Inflammatory macrophage treated with lipopolysaccharide for 4 hours (primary cell): Measurements from ENCODE around the gene RNF40.
"Not testable (repeated sequence)": the region's sequence is repeated elsewhere in the genome, so short reads cannot be mapped to it uniquely, and the experiment has no call there.

Experiments
- DNase-seq: peaks from one replicate; pipeline ENCODE4 v3.0.0-alpha.2; 2020

Gene RNF40

DNA sequence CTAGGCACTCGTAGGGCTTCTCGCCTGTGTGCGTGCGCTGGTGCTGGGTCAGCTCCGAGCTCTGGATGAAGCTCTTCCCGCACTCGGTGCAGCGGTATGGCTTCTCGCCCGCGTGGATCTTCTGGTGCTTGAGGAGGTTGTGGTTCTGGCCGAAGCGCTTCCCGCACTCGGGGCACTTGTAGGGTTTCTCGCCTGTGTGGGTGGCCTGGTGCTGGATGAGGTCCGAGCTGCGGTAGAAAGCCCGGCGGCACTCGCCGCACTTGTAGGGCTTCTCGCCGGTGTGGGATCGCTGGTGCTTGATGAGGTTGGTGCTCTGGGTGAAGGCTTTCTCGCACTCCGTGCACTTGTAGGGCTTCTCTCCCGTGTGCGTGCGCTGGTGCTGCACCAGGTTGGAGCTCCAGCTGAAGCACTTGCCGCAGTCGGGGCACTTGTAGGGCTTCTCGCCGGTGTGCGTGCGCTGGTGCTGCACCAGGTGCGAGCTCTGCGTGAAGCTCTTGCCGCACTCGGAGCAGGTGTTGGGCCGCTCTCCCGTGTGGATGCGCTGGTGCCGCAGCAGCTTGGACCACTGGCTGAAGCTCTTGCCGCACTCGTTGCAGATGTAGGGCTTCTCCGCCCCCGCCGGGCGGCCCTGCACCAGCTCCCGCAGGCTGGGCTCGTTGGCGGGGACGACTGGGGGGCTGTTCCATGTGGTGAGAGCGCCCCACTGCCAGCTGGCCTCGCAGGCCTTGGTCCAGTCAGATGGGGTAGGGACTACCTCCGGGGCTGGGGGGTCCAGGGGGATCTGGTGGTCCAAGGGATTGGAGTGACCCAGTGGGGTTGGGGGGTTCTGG is 21.4 kb downstream of the RNF40 start:
- no peak for DNase-seq

- DNase-seq, result no peak
These were observed 22.1 kb downstream of the RNF40 start for GRCh38 chr16:30784215-30784614.

- no peak for DNase-seq
These were observed 23.3 kb downstream of the RNF40 start for GRCh38 chr16:30785126-30786106.

- peak; percentile 24 for DNase-seq
These were observed 24.2 kb downstream of the RNF40 start for GRCh38 chr16:30786115-30786935.

- DNase-seq, result peak; percentile 45
These were observed 25.0 kb downstream of the RNF40 start, which contains the start of gene ZNF629 for GRCh38 chr16:30786936-30787612. TSS of gene ZNF629 (minus strand) at chr16:30787205. CDS start at chr16:30784482, 2,723 bp downstream.

DNA sequence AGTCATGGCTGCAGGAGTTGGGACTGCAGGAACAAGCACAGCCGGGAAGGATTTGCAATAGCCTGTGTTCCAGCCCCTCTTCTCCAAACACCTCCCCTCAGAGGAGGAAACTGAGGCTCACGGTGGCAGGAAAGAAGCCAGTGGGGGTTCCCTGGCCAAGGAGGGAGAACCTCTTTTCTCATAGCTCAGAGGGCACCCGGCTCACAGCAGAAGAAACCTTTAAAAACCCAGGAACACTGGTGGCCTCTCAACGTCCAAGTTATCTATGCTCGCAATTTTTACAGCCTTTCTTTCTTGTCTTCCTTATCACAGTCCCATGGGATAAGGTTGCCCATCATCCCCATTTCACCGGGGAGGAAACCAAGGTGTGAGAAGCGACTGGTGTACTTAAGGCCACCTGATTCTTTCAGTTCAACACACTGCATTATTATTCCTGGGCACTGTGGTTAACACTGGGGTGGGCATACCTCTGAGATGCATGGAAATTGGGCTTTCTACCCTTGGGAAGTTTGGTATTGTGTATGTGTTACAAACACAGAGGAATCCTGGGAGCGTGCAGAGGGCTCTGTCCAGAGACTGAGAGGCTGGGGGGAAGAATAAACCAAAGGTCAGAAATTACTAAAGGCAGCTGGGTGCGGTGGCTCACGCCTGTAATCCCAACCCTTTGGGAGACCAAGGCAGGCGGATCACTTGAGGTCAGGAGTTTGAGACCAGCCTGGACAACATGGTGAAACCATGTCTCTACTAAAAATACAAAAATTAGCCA is 25.7 kb downstream of the RNF40 start:
- DNase-seq, result no peak

- DNase-seq, result no peak
These were observed 31.5 kb downstream of the RNF40 start for GRCh38 chr16:30793508-30794069.

DNA sequence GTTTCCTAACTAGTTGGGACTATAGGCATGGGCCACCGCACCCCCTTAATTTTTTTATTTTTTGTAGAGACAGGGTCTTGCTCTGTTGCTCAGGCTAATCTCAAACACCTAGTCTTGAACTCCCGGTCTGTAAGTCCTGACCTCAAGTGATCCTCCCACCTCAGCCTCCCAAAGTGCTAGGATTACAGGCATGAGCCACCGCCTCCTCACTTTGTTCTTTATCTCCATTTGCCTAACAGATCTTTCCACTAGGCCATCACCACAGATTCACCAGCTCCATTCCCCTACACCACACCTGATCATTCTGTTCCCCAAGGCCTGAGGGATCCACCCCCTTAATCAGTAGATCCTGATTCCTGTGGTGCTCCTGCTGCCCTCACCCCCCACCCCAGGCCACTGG is 32.5 kb downstream of the RNF40 start:
- DNase-seq, result no peak

- no peak for DNase-seq
These were observed 35.7 kb downstream of the RNF40 start for GRCh38 chr16:30797670-30798309.

DNA sequence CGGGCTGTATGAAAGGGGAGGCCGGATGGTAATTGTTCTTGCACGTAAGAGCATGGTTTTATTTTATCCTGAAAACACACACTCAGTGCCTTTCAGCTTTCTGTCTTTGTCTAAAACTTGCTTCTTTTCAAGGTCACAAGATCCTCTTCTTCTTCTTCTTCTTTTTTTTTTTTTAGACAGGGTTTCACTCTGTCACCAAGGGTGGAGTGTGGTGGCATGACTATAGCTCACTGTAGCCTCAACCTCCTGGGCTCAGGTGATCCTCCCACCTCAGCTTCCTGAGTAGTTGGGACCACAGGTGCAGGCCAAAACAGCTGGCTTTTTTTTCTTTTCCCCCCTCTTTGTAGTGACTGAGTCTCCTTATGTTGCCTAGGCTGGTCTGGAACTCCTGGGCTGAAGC is 40.8 kb downstream of the RNF40 start:
- peak; percentile 58 for DNase-seq

DNA sequence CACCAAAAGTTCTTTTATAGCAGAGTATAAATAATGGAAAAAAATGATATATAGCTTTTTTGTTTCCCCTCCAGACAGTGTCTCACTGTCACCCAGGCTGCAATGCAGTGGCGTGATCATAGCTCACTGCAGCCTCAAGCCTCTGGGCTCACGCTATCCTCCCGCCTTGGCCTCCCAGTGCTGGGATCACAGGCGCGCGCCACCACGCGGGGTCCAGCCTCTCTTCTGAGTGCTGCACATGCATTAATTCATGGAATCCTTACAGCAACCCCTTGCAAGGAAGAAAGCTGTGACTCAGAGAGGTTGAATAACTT is 42.9 kb downstream of the RNF40 start:
- DNase-seq, result peak; percentile 19

DNA sequence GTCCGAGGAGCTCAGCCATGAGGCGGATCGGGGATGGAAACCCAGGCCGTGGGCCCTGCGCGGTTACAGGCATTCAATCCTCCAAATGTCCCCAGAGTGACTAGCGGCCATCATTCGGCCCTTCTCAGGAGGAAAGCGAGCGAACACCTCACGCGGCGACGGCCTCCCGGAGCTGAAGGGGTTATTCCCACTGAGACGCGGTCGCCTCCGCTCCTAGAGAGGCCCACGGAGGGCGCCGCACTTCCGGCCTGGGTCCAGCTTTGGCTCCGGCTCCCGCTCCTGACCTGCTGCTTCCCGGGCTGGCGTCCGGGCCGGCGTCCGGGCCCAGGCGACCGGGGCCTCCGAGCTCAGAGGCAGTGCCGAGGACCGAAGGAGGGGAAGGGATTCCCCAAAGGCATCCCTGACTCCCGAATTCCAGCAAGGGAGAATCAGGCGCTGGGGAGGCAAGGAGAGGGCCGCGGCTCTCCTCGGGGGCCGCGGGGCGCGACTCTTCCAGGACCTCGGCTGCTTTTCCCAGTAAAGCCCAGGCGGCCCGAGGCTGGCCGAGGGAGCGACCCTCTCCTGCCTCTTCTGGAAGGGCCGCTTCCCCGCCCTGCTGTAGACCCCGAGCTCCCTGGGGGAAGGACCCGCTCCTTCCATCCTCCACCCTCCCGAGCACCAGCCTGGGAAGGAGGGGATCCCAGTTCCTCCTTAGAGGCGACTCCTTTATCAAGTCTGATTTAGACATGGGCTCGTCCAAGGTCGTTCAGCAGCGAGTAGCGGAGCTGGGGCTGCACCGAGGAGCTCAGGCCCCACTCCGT is 43.4 kb downstream of the RNF40 start:
- DNase-seq, result peak; percentile 69

- DNase-seq, result peak; percentile 90
These were observed 46.0 kb downstream of the RNF40 start for GRCh38 chr16:30808146-30808545.

DNA sequence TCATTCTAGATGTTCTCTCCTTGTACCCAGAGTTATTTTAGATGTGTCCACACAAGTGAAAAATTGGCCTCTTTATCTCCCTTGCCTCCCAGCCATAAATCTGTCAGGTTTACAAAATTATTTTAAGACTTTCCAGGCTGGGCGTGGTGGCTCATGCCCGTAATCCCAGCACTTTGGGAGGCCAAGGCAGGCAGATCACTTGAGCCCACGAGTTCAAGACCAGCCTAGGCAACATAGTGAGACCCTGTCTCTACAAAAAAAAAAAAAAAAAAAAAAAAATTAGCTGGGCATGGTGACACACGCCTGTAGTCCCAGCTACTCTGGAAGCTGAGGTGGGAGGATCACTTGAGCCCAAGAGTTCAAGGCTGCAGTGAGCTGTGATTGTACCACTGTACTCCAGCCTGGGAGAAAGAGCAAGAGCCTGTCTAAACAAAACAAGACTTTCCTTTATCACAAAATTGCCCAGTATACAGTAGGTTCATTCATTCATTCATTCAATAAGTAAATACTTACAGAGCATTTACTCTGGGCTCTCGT is 46.8 kb downstream of the RNF40 start:
- not testable (repeated sequence) for DNase-seq

GRCh38 chr16:30809675-30810074 is 47.6 kb downstream of the RNF40 start:
- DNase-seq, result not testable (repeated sequence)

GRCh38 chr16:30813821-30814189 is 51.7 kb downstream of the RNF40 start:
- peak; percentile 18 for DNase-seq

GRCh38 chr16:30816769-30817168 is 54.6 kb downstream of the RNF40 start:
- no peak for DNase-seq

GRCh38 chr16:30820952-30821421 is 58.9 kb downstream of the RNF40 start:
- DNase-seq, result no peak

- not testable (repeated sequence) for DNase-seq
These were observed 59.3 kb downstream of the RNF40 start for GRCh38 chr16:30821441-30821840.
